Hematopoietic multipotent progenitor cell (in vitro differentiated cells): ENCODE measurements around the gene ADGRB3. TPM values are rescaled to one million over a fixed set of nuclear protein-coding genes. Genes with fewer than 3 reads are reported as not detected.

Source experiments
- DNase-seq, 3 donors: peaks; one replicate each; pipeline ENCODE4 v3.0.0-alpha.2; 2011 to 2015; ENCODE audit warnings: low read depth in 2 of 3, low spot score in 2 of 3
- total RNA-seq: library from RNA; depleted of rRNA; stranded (reverse); fragments of >200 nt; gene quantifications from one replicate; pipeline ENCODE4 v1.2.3, GENCODE V29; 2012

ADGRB3 gene
- total RNA-seq, 1 donor = under 0.01 TPM

GRCh38 chr6:69007781-69008180 is 372.7 kb downstream of the ADGRB3 start:
- no peak for DNase-seq

GRCh38 chr6:69012211-69012610 is 377.1 kb downstream of the ADGRB3 start:
- DNase-seq = no peak

- no peak for DNase-seq
These were observed 377.8 kb downstream of the ADGRB3 start for GRCh38 chr6:69012876-69013275.

- no peak for DNase-seq
These were observed 383.8 kb downstream of the ADGRB3 start for GRCh38 chr6:69018906-69019305.

- DNase-seq = no peak
These were observed 384.8 kb downstream of the ADGRB3 start for GRCh38 chr6:69019832-69020231.

- no peak for DNase-seq
These were observed 387.9 kb downstream of the ADGRB3 start for GRCh38 chr6:69022993-69023392.

- DNase-seq = no peak
These were observed 391.2 kb downstream of the ADGRB3 start for GRCh38 chr6:69026243-69026642.

GRCh38 chr6:69026715-69027114 is 391.6 kb downstream of the ADGRB3 start:
- no peak for DNase-seq

- DNase-seq = no peak
These were observed 392.8 kb downstream of the ADGRB3 start for GRCh38 chr6:69027861-69028260.

- DNase-seq = no peak
These were observed 403.8 kb downstream of the ADGRB3 start for GRCh38 chr6:69038841-69039240.

GRCh38 chr6:69042297-69042696 is 407.2 kb downstream of the ADGRB3 start:
- DNase-seq = no peak

- DNase-seq = no peak
These were observed 409.5 kb downstream of the ADGRB3 start for GRCh38 chr6:69044534-69044933.

GRCh38 chr6:69059413-69059812 is 424.3 kb downstream of the ADGRB3 start:
- no peak for DNase-seq

- no peak for DNase-seq
These were observed 426.0 kb downstream of the ADGRB3 start for GRCh38 chr6:69061066-69061465.

GRCh38 chr6:69063401-69063800 is 428.3 kb downstream of the ADGRB3 start:
- no peak for DNase-seq

GRCh38 chr6:69064226-69064625 is 429.1 kb downstream of the ADGRB3 start:
- DNase-seq = no peak

- no peak for DNase-seq
These were observed 434.8 kb downstream of the ADGRB3 start for GRCh38 chr6:69069881-69070280.

- no peak for DNase-seq
These were observed 437.7 kb downstream of the ADGRB3 start for GRCh38 chr6:69072796-69073195.

GRCh38 chr6:69084746-69085335 is 449.8 kb downstream of the ADGRB3 start:
- DNase-seq = no peak

- DNase-seq = no peak
These were observed 451.6 kb downstream of the ADGRB3 start for GRCh38 chr6:69086689-69087088.

- DNase-seq = no peak
These were observed 454.5 kb downstream of the ADGRB3 start for GRCh38 chr6:69089539-69089938.

GRCh38 chr6:69090132-69090531 is 455.1 kb downstream of the ADGRB3 start:
- DNase-seq = no peak

- no peak for DNase-seq
These were observed 461.6 kb downstream of the ADGRB3 start for GRCh38 chr6:69096681-69097080.
